Measurements from ENCODE around the gene ANKRD22.

ANKRD22 gene

GRCh38 chr10:88835096-88835909 lies 16.3 kb downstream of the ANKRD22 start:
- DNase-seq (ENCODE audit: low read depth) = peak; percentile 78

DNA sequence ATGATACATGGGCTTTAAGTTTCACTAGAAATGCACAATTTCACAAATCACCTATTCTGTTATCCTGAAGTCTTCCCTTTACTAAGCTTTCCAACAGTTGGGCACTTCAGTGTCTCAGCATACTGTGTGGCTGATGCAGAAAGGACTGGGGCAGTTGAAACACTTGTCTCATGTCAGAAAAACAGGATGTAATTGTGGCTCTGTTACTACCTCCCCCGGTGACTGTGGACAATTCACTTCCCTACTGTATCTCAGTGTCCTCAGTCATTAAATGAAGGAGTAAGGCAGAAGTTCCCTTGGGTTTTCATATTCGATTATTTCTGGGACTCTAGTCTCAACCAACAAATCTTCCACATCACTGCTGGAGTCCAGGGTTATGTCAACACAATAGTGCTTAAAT lies 17.9 kb downstream of the ANKRD22 start:
- DNase-seq (ENCODE audit: low read depth) = no peak

DNA sequence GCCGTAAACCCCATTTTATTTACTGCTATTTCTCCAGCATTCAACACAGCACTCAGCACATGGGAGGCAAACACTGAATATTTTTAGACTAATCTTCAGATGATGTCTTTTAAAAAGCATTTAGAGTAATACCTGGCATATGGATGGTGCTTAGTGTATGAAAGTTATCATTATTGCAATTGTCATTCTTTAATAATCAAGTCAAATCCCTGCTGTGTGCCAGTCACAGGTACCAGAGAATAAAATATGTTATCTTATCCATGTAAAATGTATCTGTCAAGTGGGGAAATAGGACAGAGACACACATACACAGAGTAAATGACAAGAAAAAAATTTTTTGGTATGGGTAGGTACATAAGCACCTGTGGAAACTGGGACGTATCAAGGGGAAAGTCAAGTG lies 18.5 kb downstream of the ANKRD22 start:
- DNase-seq (ENCODE audit: low read depth) = no peak

DNA sequence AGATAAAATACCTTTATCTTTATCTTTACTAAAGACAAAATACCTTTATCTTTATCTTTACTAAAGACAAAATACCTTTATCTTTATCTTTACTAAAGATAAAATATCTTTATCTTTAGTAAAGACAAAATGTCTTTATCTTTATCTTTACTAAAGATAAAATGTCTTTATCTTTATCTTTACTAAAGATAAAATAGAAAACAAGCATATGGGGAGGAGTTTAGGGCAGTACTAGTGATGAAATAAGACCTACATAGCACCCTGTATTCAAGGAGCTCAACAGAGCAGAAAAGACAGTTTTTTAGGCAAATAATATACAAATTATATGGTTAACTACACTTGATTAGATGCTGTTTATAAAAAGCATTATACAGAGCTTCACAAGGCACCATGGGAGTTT lies 19.3 kb downstream of the ANKRD22 start:
- no peak for DNase-seq (ENCODE audit: low read depth)

DNA sequence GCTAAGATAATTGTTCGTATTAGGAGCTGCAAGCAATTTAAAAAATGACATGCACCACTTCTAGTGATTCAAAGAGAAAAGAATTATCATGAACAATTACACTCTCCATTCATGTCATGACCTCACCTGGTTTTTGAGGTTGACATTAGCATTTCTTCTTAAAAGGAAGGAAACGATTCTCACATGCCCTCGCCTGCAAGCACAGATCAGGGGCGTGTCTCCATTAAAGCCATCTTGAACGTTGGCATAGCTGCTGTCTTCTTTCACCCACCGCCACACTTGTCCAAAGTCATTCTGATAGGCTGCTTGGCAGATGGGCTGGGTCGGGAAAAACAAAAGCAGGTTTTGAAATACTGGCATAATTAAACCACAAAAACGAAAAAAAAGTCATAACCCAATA lies 19.9 kb downstream of the ANKRD22 start:
- no peak for DNase-seq (ENCODE audit: low read depth)

DNA sequence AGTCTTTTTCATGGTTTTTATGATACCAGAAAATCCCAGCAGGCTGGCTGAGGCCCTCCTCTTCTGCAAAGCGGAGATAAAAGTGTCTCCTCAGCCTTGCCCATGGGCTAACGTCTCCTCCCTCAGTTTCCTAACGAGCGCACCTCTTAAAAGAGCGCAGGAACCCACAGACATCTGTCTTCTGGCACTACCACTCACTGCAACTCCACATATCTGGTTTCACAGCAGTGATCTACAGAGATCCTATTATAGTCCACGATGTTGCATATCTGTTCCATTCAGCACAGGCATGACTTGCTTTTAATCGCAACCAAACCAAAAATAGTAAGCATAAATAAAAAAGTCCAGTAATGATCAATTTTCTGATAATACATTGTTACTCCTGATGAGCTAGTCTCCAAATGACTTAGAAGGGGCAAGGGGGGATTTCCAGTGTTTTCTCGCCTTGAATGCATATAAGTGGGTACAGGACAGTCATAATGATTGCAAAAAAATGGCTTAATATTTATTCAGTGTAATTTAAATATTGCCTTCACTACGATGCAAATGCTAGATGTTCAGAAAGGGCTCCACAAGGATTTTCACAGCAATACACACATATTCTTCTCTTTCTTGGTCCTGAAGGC lies 20.9 kb downstream of the ANKRD22 start:
- no peak for DNase-seq (ENCODE audit: low read depth)

DNA sequence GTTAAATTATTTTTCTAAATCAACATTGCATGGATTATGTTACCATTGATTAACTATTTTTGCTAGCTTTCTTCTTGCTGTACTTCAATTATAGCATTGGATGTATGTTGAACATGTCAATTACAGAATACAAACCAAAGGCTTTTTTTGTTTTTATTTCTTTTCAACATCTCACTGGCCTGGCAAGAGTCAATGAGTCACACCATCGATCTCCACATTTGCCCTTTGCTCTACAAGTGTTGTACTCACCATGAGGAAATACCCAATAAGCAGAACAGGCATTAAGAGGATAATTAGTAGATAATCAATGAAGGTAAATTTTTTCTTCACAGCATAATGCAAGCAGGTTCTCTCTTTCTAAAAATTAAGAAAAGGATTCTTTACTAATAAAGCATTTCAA lies 23.3 kb downstream of the ANKRD22 start:
- no peak for DNase-seq (ENCODE audit: low read depth)

GRCh38 chr10:88827671-88828070 lies 24.0 kb downstream of the ANKRD22 start:
- DNase-seq (ENCODE audit: low read depth) = no peak

DNA sequence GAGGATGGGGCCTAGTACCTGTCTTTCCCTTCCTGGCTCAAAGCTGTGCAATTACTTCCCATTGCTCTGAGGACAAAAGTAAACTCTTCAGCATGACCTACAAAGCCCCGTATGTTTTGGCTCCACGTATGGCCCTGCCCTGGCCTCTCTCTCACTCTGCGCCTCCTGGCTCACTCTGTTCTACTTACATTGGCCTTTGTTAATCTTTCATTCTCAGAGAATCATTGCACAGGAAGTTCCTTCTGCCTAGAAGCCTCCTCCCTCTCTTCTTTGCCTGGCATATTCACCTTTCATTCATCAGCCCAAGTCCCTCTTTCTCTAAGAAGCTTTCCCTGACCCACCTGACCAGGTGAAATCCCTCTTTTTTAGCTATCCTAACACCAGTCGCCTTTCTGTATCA lies 25.3 kb downstream of the ANKRD22 start:
- DNase-seq (ENCODE audit: low read depth) = no peak

GRCh38 chr10:88820748-88821401 lies 30.8 kb downstream of the ANKRD22 start:
- no peak for DNase-seq (ENCODE audit: low read depth)

- DNase-seq (ENCODE audit: low read depth) = no peak
These were observed 32.4 kb downstream of the ANKRD22 start for GRCh38 chr10:88819290-88819689.

- no peak for DNase-seq (ENCODE audit: low read depth)
These were observed 38.4 kb downstream of the ANKRD22 start for GRCh38 chr10:88813200-88813599.

DNA sequence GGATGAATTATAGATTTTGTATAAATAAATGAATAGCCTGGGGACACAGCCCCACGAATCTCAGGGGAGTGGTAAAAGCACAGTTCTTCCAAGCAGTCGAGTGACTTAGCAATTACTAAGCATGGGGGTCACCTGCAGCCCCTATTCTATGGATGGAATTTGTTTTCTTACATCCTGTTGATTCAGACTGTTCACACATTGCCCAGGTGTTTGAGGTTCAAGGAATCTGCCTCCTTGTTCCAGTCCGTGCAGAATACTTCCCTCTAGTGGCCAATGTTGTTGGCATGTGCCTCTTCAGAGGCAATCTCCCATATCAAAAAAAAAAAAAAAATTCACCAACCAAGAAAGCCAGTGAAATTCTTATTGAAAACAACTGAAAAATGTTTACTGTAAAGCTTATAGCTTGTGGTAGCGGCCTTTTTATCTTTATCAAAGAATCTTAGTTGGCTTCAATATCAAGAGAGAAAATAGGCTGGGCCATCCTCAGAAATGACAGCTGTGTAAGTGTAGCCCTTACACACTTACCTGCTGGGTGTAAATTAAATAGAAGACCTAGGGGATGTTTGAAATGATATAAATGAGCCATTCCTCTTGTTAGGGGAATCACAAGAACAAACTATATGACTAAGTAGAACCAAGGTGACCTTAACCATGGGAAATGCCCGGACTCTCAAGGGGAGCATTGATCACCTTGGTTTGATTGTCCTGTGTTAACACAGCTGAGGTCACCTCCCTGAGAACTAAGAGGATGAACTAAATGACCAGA lies 41.3 kb downstream of the ANKRD22 start:
- DNase-seq (ENCODE audit: low read depth) = no peak

DNA sequence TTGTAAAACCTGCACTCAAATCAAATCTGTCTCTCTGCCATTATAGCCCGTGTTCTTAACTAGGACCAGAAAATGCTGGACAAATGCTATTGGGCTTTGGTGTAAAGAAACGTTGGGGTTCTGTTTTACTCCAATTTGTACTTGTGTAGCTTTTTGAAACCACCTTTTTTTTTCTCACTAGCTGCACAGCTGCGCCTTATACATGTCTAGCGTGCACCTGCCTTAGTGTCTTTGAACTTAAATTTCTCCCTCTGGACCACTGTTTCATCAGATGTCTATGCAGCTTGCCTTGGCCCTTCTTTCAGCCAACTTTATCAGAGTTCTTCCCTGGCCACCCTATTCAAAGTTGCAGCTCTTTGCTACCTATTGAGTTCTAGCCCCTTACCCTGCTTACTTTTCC lies 42.0 kb downstream of the ANKRD22 start:
- no peak for DNase-seq (ENCODE audit: low read depth)

DNA sequence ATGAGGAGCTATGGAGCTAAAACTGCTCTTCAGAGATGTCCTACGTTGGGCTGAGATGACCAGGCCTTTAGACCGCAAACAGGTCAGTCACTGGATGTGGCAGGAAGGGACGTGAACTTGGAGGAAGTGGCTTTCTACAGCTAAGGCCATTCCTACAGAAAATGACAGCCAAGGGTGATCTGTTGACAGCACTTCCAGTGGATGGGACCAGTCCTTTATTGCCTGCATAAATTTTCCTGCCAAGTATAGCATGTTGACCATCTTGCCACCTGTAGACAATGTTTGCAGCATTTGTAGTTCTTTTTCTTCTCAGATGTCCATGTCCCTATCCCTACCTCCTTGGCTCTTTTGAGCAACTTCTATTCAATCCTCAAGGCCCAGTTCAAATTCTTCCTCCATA lies 45.7 kb downstream of the ANKRD22 start:
- no peak for DNase-seq (ENCODE audit: low read depth)

- no peak for DNase-seq (ENCODE audit: low read depth)
These were observed 46.3 kb downstream of the ANKRD22 start for GRCh38 chr10:88805361-88805760.

DNA sequence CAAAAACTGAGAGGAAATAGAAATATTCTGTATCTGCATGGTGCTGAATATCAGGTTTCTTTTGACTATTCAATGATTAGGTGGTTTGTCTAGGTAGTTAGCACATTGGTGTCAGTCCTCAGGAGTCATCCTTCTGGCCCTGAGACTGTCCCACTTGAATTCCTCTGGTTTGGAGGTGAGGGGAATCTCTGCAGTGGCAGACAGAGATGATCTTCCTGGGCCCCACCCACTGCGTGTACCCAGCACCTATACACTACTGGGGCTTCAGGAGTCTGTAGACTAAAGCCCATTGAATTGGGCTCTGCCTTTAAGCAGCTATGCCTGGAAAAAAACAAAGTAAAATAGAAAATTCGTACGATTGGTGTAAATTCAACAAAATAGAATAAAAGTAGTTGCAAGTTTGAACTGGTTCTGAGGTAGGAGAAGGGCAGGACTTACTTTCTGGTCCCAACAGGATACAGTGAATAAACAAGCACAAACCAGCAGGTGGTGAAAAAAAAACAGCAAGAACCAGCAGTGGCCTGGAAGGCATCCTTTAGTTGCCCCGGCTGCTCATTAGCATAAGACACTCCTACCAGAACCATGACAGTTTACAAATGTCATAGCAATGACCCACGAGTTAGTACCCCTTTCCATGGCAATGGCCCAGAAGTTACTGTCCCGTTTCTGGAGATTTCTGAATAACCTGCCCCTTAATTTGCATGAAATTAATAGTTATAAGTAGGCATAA lies 47.4 kb downstream of the ANKRD22 start:
- DNase-seq (ENCODE audit: low read depth) = no peak

DNA sequence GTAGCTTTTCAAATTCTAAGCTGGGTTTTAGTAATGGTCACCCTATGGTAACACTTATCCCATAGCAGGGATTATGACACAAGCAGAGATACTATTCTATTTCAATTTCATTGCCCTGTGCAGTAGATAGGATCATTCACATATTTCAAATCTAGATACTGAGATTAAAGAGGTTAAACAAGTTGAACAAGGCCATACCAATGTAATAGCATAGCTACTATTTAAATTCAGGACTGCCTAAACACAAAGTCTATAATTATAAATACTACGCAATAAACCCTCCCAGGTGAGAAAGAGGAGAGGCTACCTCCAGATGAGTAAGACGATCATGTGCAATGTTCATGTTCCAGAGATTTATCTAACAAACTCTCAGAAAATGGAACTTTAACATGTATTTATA lies 48.0 kb downstream of the ANKRD22 start:
- no peak for DNase-seq (ENCODE audit: low read depth)

DNA sequence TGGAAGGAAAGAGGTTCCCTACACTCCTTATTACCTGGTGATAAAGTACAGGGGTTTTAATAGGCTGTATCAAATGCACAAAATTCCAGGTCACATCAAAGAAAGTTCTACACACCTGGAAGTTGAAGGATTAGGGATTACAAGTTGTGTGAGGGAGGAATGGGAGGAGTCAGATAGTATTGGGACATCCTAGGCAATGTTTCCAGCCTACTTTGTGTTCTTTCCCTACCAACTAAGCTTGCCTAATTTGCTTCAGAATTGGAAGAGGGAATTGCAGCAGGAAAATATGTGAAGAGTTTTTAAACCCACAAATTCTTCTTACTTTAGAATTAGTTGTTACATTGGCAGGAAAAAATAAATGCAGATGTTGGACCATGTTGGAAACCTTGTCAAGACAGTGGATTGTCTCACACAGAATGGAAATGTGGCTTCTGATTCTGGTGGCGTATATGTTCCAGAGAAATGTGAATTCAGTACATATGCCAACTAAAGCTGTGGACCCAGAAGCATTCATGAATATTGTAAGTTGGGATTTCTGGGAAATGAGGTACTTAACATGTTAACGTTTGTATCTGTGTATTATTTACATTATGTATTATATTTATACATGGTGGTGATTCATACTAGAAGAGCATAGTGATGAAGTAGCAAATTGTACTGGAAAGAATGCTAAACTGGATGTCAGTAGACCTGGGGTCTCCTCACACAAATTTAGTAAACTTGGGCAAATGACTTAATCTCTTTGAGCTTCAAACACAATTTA lies 48.9 kb downstream of the ANKRD22 start, which contains the start of gene LIPM:
LIPM (plus strand) TSS at position 208 of the 763 bp plus-strand sequence; CDS start at position 375, 167 bp downstream.
- DNase-seq (ENCODE audit: low read depth) = no peak

DNA sequence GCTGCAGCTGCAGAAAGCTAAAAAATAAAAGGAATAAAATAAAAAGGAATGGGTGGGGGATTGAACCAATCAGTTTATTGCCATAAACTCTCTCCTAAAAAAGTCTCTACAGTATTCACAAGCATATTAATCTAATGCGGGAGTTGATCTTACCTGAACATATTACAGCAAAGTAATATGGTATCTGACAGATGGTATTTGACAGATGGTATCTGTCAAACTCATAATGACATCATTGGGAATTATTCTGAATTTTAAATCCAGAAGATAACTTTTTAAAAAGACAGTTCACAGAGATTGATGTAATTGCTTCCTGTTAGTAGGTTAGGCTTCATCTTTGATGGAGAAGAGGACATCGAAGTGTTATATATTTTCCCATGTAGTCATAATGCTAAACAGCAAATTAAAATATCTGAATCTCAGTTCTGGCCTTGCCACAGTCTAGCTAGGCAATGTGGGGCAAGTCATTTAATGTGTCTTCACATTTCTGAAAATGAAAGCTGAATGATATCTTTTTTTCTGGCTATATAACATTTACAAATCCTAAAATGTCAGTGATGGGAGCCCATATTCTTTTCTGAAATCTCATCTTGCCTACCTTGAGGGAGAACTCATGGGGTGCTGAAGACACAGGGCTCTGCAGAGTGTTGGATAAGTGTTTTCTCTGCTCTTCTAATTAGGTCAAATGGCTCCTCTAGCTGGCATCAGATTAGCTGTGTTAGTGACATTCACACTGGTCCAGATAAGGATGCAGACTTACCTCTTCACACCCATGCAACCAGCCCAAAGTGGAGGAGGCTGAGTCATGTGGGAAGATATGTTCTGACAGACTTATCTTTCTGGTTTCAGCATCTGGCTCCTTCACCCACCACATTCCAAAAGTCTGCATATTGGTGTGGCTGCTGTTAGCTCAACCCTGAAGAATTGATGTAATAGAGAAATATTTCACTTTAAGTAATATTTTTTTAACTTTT lies 51.2 kb downstream of the ANKRD22 start:
- no peak for DNase-seq (ENCODE audit: low read depth)

Measured in stimulated activated CD8-positive, alpha-beta memory T cell treated with anti-CD3 and anti-CD28 coated beads, Interleukin-15, amount 100 ng/mL, for 1 hour (primary cell).